IgD-negative memory B cell (primary cell): ENCODE data around the gene EPB41L5. TPM values are rescaled to one million over a fixed set of nuclear protein-coding genes. Genes with fewer than 3 reads are reported as not detected.
"Not testable (repeated sequence)": the region's sequence is repeated elsewhere in the genome, so short reads cannot be mapped to it uniquely, and the experiment has no call there.

ENCODE experiments used
- H3K27ac Mint-ChIP-seq, 3 donors: one replicate each; pipeline ENCODE4 v1.8.0; 2020 to 2022; ENCODE audit warnings: mild to moderate bottlenecking in 3 of 3, mixed read lengths in 3 of 3, moderate library complexity in 1 of 3
- H3K27me3 Mint-ChIP-seq: one replicate; pipeline ENCODE4 v1.8.0; 2021; ENCODE audit warnings: mixed read lengths
- H3K36me3 Mint-ChIP-seq: one replicate; pipeline ENCODE4 v1.8.0; 2020; ENCODE audit warnings: mild to moderate bottlenecking, mixed read lengths
- H3K4me1 Mint-ChIP-seq, 3 donors: one replicate each; pipeline ENCODE4 v1.8.0; 2020 to 2022; ENCODE audit warnings: mixed read lengths in 3 of 3, mild to moderate bottlenecking in 1 of 3
- H3K4me3 Mint-ChIP-seq, 4 donors: one replicate each; pipeline ENCODE4 v1.8.0; 2020 to 2022; ENCODE audit warnings: mild to moderate bottlenecking in 4 of 4, mixed read lengths in 4 of 4, moderate library complexity in 3 of 4
- H3K9me3 Mint-ChIP-seq, 3 donors: one replicate each; pipeline ENCODE4 v1.8.0; 2020 to 2021; ENCODE audit warnings: mixed read lengths in 3 of 3, mild to moderate bottlenecking in 1 of 3
- polyA plus RNA-seq: library from polyadenylated mRNA; unstranded; fragments of 300-500 nt; fragmentation: Illumina TruSeq; gene quantifications from one replicate; pipeline ENCODE4 v1.2.3, GENCODE V29; 2021

EPB41L5 gene
- polyA plus RNA-seq, 1 donor from 2014 or later = 3.9 TPM

- Mint-ChIP-seq H3K4me1 (no peaks in the 10 kb centered on the region), H3K27me3 (no peaks in the 10 kb centered on the region), H3K9me3 (peaks cover 0 to 10% (median 2%) of the 10 kb centered on the region in 3 donors), H3K27ac (no peak overlapping the region), H3K36me3 (peaks cover 9% of the 10 kb centered on the region), H3K4me3 (no peak overlapping the region)
These were observed 119.3 kb downstream of the EPB41L5 start for GRCh38 chr2:120132190-120132589.

GRCh38 chr2:120132691-120133090 is 119.8 kb downstream of the EPB41L5 start:
- H3K36me3 Mint-ChIP-seq = peaks cover 9% of the 10 kb centered on the region
- H3K27me3 Mint-ChIP-seq = no peaks in the 10 kb centered on the region
- H3K4me3 Mint-ChIP-seq = no peak overlapping the region
- H3K4me1 Mint-ChIP-seq = no peaks in the 10 kb centered on the region
- no peak overlapping the region for H3K27ac Mint-ChIP-seq
- peaks cover 0 to 10% (median 2%) of the 10 kb centered on the region in 3 donors for H3K9me3 Mint-ChIP-seq

GRCh38 chr2:120133572-120134244 is 120.8 kb downstream of the EPB41L5 start:
- no peaks in the 10 kb centered on the region for H3K4me1 Mint-ChIP-seq
- H3K4me3 Mint-ChIP-seq = no peak overlapping the region
- no peaks in the 10 kb centered on the region for H3K27me3 Mint-ChIP-seq
- H3K27ac Mint-ChIP-seq = no peak overlapping the region
- H3K9me3 Mint-ChIP-seq = peaks cover 0 to 10% (median 2%) of the 10 kb centered on the region in 3 donors
- H3K36me3 Mint-ChIP-seq = peaks cover 9% of the 10 kb centered on the region

- Mint-ChIP-seq H3K36me3 (peaks cover 9% of the 10 kb centered on the region), H3K27me3 (no peaks in the 10 kb centered on the region), H3K27ac (no peak overlapping the region), H3K9me3 (peaks cover 0 to 10% (median 2%) of the 10 kb centered on the region in 3 donors), H3K4me1 (no peaks in the 10 kb centered on the region), H3K4me3 (no peak overlapping the region)
These were observed 121.4 kb downstream of the EPB41L5 start for GRCh38 chr2:120134263-120134662.

GRCh38 chr2:120135013-120135412 is 122.1 kb downstream of the EPB41L5 start:
- not testable (repeated sequence) for H3K27me3 Mint-ChIP-seq, H3K36me3 Mint-ChIP-seq, H3K4me3 Mint-ChIP-seq

GRCh38 chr2:120140866-120141265 is 128.0 kb downstream of the EPB41L5 start:
- H3K4me3 Mint-ChIP-seq = no peak overlapping the region
- peaks cover 6% of the 10 kb centered on the region for H3K36me3 Mint-ChIP-seq
- no peak overlapping the region for H3K27ac Mint-ChIP-seq
- H3K9me3 Mint-ChIP-seq = peaks cover 0 to 2% (median 0%) of the 10 kb centered on the region in 3 donors
- no peaks in the 10 kb centered on the region for H3K4me1 Mint-ChIP-seq
- no peaks in the 10 kb centered on the region for H3K27me3 Mint-ChIP-seq

More at GRCh38 chr2:120135013-120135412, 122.1 kb downstream of the EPB41L5 start:
- not testable (repeated sequence) for H3K27ac Mint-ChIP-seq, H3K4me1 Mint-ChIP-seq, H3K9me3 Mint-ChIP-seq

- Mint-ChIP-seq H3K27me3 (no peaks in the 10 kb centered on the region), H3K27ac (no peak overlapping the region), H3K9me3 (peaks cover 0 to 2% (median 0%) of the 10 kb centered on the region in 3 donors), H3K36me3 (peaks cover 6% of the 10 kb centered on the region), H3K4me1 (no peaks in the 10 kb centered on the region), H3K4me3 (no peak overlapping the region)
These were observed 128.6 kb downstream of the EPB41L5 start for GRCh38 chr2:120141300-120142069.

- peaks cover 6% of the 10 kb centered on the region for H3K36me3 Mint-ChIP-seq
- H3K9me3 Mint-ChIP-seq = peaks cover 0 to 2% (median 0%) of the 10 kb centered on the region in 3 donors
- H3K4me3 Mint-ChIP-seq = no peak overlapping the region
- H3K27me3 Mint-ChIP-seq = no peaks in the 10 kb centered on the region
- H3K27ac Mint-ChIP-seq = no peak overlapping the region
- no peaks in the 10 kb centered on the region for H3K4me1 Mint-ChIP-seq
These were observed 129.8 kb downstream of the EPB41L5 start for GRCh38 chr2:120142528-120143219.

GRCh38 chr2:120148229-120148628 is 135.4 kb downstream of the EPB41L5 start:
- Mint-ChIP-seq H3K27ac (no peak overlapping the region), H3K27me3 (no peaks in the 10 kb centered on the region), H3K9me3 (peaks cover 4 to 7% (median 7%) of the 10 kb centered on the region in 3 donors), H3K36me3 (peaks cover 16% of the 10 kb centered on the region), H3K4me3 (no peak overlapping the region), H3K4me1 (peaks cover 0 to 5% (median 4%) of the 10 kb centered on the region in 3 donors)

GRCh38 chr2:120148669-120149068 is 135.8 kb downstream of the EPB41L5 start:
- Mint-ChIP-seq H3K27me3 (no peaks in the 10 kb centered on the region), H3K9me3 (peaks cover 4 to 8% (median 7%) of the 10 kb centered on the region in 3 donors), H3K36me3 (peaks cover 17% of the 10 kb centered on the region), H3K27ac (no peak overlapping the region), H3K4me3 (no peak overlapping the region), H3K4me1 (peaks cover 0 to 5% (median 4%) of the 10 kb centered on the region in 3 donors)

GRCh38 chr2:120149406-120149805 is 136.5 kb downstream of the EPB41L5 start:
- H3K27me3 Mint-ChIP-seq = no peaks in the 10 kb centered on the region
- no peak overlapping the region for H3K4me3 Mint-ChIP-seq
- peaks cover 4 to 11% (median 7%) of the 10 kb centered on the region in 3 donors for H3K9me3 Mint-ChIP-seq
- peaks cover 17% of the 10 kb centered on the region for H3K36me3 Mint-ChIP-seq
- H3K27ac Mint-ChIP-seq = no peak overlapping the region
- H3K4me1 Mint-ChIP-seq = peaks cover 0 to 5% (median 4%) of the 10 kb centered on the region in 3 donors

GRCh38 chr2:120150040-120150482 is 137.2 kb downstream of the EPB41L5 start:
- Mint-ChIP-seq H3K36me3 (peaks cover 15% of the 10 kb centered on the region), H3K27me3 (no peaks in the 10 kb centered on the region), H3K4me3 (no peak overlapping the region), H3K9me3 (peaks cover 4 to 11% (median 7%) of the 10 kb centered on the region in 3 donors), H3K27ac (no peak overlapping the region), H3K4me1 (peaks cover 0 to 5% (median 4%) of the 10 kb centered on the region in 3 donors)

GRCh38 chr2:120155308-120155707 is 142.4 kb downstream of the EPB41L5 start:
- Mint-ChIP-seq H3K9me3 (peaks cover 0 to 4% (median 4%) of the 10 kb centered on the region in 3 donors), H3K4me1 (no peaks in the 10 kb centered on the region), H3K4me3 (no peak overlapping the region), H3K36me3 (peaks cover 9% of the 10 kb centered on the region), H3K27me3 (no peaks in the 10 kb centered on the region), H3K27ac (no peak overlapping the region)

GRCh38 chr2:120158658-120159057 is 145.8 kb downstream of the EPB41L5 start:
- H3K36me3 Mint-ChIP-seq, H3K27ac Mint-ChIP-seq, H3K9me3 Mint-ChIP-seq, H3K4me3 Mint-ChIP-seq, H3K27me3 Mint-ChIP-seq, H3K4me1 Mint-ChIP-seq: not testable (repeated sequence)

GRCh38 chr2:120161190-120161589 is 148.3 kb downstream of the EPB41L5 start:
- no peaks in the 10 kb centered on the region for H3K9me3 Mint-ChIP-seq
- no peaks in the 10 kb centered on the region for H3K27me3 Mint-ChIP-seq
- H3K36me3 Mint-ChIP-seq = peaks cover 4% of the 10 kb centered on the region
- no peak overlapping the region for H3K4me3 Mint-ChIP-seq
- no peaks in the 10 kb centered on the region for H3K4me1 Mint-ChIP-seq
- no peak overlapping the region for H3K27ac Mint-ChIP-seq
